ENCODE data around the gene HAPLN2. TPM values are rescaled to one million over a fixed set of nuclear protein-coding genes. Genes with fewer than 3 reads are reported as not detected.

Gene HAPLN2
- total RNA-seq, 1 experiment from 2014 or later, result 1.2 TPM

- TF ChIP-seq, protein P1, sequence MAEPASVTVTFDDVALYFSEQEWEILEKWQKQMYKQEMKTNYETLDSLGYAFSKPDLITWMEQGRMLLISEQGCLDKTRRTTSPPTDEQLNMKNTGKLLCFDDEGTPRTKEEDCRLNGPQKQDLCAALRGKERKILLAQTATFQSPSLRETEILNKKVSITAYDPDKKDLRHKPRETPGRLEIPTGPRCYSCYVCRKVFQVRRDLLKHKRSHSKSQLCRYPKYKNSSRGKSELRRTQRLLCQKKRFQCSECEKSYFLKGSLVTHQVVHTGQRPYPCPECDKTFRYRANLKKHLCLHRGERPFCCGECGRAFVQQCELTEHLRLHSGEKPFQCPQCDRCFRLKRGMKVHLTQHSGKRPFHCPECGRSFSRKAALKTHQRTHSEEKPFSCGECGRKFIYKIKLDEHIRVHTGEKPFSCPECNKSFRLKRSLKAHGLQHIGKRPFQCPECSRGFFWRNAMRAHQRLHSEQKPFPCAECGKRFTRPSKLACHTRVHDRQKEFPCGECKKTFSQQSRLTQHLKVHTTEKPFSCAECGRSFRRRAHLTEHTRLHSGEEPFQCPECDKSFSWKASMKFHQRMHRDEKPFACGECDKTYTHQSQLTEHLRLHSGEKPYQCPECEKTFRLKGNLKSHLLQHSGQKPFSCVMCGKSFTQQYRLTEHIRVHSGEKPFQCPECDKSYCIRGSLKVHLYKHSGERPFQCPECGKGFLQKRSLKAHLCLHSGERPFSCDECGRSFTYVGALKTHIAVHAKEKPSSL (CRISPR knock-in tag; conservative IDR thresholded peaks at IDR 0.05), result no peak
- no peak for TF ChIP-seq HMGA2 (CRISPR knock-in tag; IDR thresholded peaks at IDR 0.05)
- TF ChIP-seq, protein P2, sequence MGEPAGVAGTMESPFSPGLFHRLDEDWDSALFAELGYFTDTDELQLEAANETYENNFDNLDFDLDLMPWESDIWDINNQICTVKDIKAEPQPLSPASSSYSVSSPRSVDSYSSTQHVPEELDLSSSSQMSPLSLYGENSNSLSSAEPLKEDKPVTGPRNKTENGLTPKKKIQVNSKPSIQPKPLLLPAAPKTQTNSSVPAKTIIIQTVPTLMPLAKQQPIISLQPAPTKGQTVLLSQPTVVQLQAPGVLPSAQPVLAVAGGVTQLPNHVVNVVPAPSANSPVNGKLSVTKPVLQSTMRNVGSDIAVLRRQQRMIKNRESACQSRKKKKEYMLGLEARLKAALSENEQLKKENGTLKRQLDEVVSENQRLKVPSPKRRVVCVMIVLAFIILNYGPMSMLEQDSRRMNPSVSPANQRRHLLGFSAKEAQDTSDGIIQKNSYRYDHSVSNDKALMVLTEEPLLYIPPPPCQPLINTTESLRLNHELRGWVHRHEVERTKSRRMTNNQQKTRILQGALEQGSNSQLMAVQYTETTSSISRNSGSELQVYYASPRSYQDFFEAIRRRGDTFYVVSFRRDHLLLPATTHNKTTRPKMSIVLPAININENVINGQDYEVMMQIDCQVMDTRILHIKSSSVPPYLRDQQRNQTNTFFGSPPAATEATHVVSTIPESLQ (CRISPR knock-in tag; IDR thresholded peaks at IDR 0.05), result no peak
- peak; percentile 26; the same call in 1 of the 2 replicates for TF ChIP-seq NFE2L1 (CRISPR knock-in tag; IDR thresholded peaks at IDR 0.05)
- no peak for TF ChIP-seq ELF4 (CRISPR knock-in tag; IDR thresholded peaks at IDR 0.05; ENCODE audit: low read depth)
- TF ChIP-seq PRRX2 (CRISPR knock-in tag; IDR thresholded peaks at IDR 0.05), result no peak
- TF ChIP-seq, protein P3, sequence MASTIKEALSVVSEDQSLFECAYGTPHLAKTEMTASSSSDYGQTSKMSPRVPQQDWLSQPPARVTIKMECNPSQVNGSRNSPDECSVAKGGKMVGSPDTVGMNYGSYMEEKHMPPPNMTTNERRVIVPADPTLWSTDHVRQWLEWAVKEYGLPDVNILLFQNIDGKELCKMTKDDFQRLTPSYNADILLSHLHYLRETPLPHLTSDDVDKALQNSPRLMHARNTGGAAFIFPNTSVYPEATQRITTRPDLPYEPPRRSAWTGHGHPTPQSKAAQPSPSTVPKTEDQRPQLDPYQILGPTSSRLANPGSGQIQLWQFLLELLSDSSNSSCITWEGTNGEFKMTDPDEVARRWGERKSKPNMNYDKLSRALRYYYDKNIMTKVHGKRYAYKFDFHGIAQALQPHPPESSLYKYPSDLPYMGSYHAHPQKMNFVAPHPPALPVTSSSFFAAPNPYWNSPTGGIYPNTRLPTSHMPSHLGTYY (CRISPR knock-in tag; IDR thresholded peaks at IDR 0.05), result no peak
- TF ChIP-seq, protein P4, sequence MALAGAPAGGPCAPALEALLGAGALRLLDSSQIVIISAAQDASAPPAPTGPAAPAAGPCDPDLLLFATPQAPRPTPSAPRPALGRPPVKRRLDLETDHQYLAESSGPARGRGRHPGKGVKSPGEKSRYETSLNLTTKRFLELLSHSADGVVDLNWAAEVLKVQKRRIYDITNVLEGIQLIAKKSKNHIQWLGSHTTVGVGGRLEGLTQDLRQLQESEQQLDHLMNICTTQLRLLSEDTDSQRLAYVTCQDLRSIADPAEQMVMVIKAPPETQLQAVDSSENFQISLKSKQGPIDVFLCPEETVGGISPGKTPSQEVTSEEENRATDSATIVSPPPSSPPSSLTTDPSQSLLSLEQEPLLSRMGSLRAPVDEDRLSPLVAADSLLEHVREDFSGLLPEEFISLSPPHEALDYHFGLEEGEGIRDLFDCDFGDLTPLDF (CRISPR knock-in tag; IDR thresholded peaks at IDR 0.05), result no peak
- TF ChIP-seq PREB (CRISPR knock-in tag; IDR thresholded peaks at IDR 0.05; ENCODE audit: borderline replicate concordance), result no peak
- TF ChIP-seq ZSCAN18 (CRISPR knock-in tag; IDR thresholded peaks at IDR 0.05), result no peak
- no peak for TF ChIP-seq OVOL2 (CRISPR knock-in tag; IDR thresholded peaks at IDR 0.05; ENCODE audit: borderline replicate concordance)
- no peak for TF ChIP-seq SP1 (CRISPR knock-in tag; conservative IDR thresholded peaks at IDR 0.05)
- no peak for TF ChIP-seq ZNF121 (CRISPR knock-in tag; IDR thresholded peaks at IDR 0.05)
- TF ChIP-seq JUN (CRISPR knock-in tag; IDR thresholded peaks at IDR 0.05), result no peak
- TF ChIP-seq ZNF423 (CRISPR knock-in tag; IDR thresholded peaks at IDR 0.05), result no peak
- TF ChIP-seq, protein P5, sequence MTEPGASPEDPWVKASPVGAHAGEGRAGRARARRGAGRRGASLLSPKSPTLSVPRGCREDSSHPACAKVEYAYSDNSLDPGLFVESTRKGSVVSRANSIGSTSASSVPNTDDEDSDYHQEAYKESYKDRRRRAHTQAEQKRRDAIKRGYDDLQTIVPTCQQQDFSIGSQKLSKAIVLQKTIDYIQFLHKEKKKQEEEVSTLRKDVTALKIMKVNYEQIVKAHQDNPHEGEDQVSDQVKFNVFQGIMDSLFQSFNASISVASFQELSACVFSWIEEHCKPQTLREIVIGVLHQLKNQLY (CRISPR knock-in tag; IDR thresholded peaks at IDR 0.05), result no peak
- TF ChIP-seq RELA (CRISPR knock-in tag; IDR thresholded peaks at IDR 0.05; ENCODE audit: borderline replicate concordance), result 0 out of 2 replicates have a peak, but pooled peaks have one; percentile 38
- TF ChIP-seq ATF2 (CRISPR knock-in tag; IDR thresholded peaks at IDR 0.05; ENCODE audit: borderline replicate concordance, low read depth), result no peak
- TF ChIP-seq CTCF (IDR thresholded peaks at IDR 0.05), result peak; percentile 94
These were observed 6.3 kb downstream of the HAPLN2 start (continued) for GRCh38 chr1:156625436-156626078.
